Rectal smooth muscle tissue (tissue), 1 donor: ENCODE measurements around the gene CMTM2.

ENCODE experiments used
- H3K27ac ChIP-seq: one replicate; pipeline ENCODE4 v1.7.0; 2013; ENCODE audit warnings: low read depth, low read length, inconsistent platforms
- H3K27me3 ChIP-seq: one replicate; pipeline ENCODE4 v1.7.0; 2013; ENCODE audit warnings: low read length; ENCODE audit not compliant: control insufficient read depth, insufficient read depth
- H3K36me3 ChIP-seq: one replicate; pipeline ENCODE4 v1.7.0; 2013; ENCODE audit warnings: low read length; ENCODE audit not compliant: control insufficient read depth, insufficient read depth
- H3K4me1 ChIP-seq: one replicate; pipeline ENCODE4 v1.7.0; 2013; ENCODE audit warnings: low read length; ENCODE audit not compliant: control insufficient read depth, insufficient read depth
- H3K4me3 ChIP-seq: one replicate; pipeline ENCODE4 v1.7.0; 2013; ENCODE audit warnings: low read length
- H3K9ac ChIP-seq: one replicate; pipeline ENCODE4 v1.7.0; 2013; ENCODE audit warnings: low read length

Gene CMTM2

GRCh38 chr16:66637806-66638205, 58.5 kb downstream of the CMTM2 start:
- no peaks in the 10 kb centered on the region for H3K4me1 ChIP-seq
- H3K36me3 ChIP-seq: no peaks in the 10 kb centered on the region
- H3K9ac ChIP-seq: no peak overlapping the region
- no peak overlapping the region for H3K4me3 ChIP-seq
- H3K27me3 ChIP-seq: no peaks in the 10 kb centered on the region
- H3K27ac ChIP-seq: no peak overlapping the region
